Stimulated activated CD8-positive, alpha-beta memory T cell treated with anti-CD3 and anti-CD28 coated beads, Interleukin-4, amount 100 ng/mL, for 24 hours (primary cell): ENCODE data around the gene SIX5.
A peak's percentile ranks its signal among the peaks of the same experiment; 100 is the strongest.

Source experiments
- DNase-seq: peaks from one replicate; pipeline ENCODE4 v3.0.0-alpha.2; 2020; ENCODE audit warnings: low read depth

Gene SIX5

GRCh38 chr19:45792470-45793177 is 23.6 kb upstream of the SIX5 start, which contains the start of gene DMWD:
TSS of gene DMWD (minus strand) at chr19:45792845. CDS start at chr19:45792756, 89 bp downstream.
- DNase-seq: peak; percentile 100

GRCh38 chr19:45791744-45792469 is 22.9 kb upstream of the SIX5 start:
- no peak for DNase-seq

- no peak for DNase-seq
Measured at GRCh38 chr19:45790942-45791341, 21.9 kb upstream of the SIX5 start.

- no peak for DNase-seq
Measured at GRCh38 chr19:45789035-45789786, 20.2 kb upstream of the SIX5 start.

- no peak for DNase-seq
Measured at GRCh38 chr19:45786533-45786894, 17.5 kb upstream of the SIX5 start.

- no peak for DNase-seq
Measured at GRCh38 chr19:45785781-45786532, 16.9 kb upstream of the SIX5 start.

GRCh38 chr19:45785097-45785496 is 16.0 kb upstream of the SIX5 start:
- DNase-seq: no peak

- no peak for DNase-seq
Measured at GRCh38 chr19:45784096-45784495, 15.0 kb upstream of the SIX5 start.

GRCh38 chr19:45782820-45783785 is 14.1 kb upstream of the SIX5 start:
- DNase-seq: no peak

- no peak for DNase-seq
Measured at GRCh38 chr19:45782162-45782691, 13.2 kb upstream of the SIX5 start, which contains the start of gene DMPK. TSS of gene DMPK (minus strand) at chr19:45782490. CDS start at chr19:45782352, 138 bp downstream.

- no peak for DNase-seq
Measured at GRCh38 chr19:45781214-45782161, 12.4 kb upstream of the SIX5 start.

- no peak for DNase-seq
Measured at GRCh38 chr19:45780448-45781213, 11.6 kb upstream of the SIX5 start.

- no peak for DNase-seq
Measured at GRCh38 chr19:45780146-45780447, 11.0 kb upstream of the SIX5 start.

GRCh38 chr19:45779231-45780145 is 10.4 kb upstream of the SIX5 start:
- peak; percentile 80 for DNase-seq

GRCh38 chr19:45778010-45778661 is 9.1 kb upstream of the SIX5 start:
- no peak for DNase-seq

- no peak for DNase-seq
Measured at GRCh38 chr19:45777395-45777961, 8.4 kb upstream of the SIX5 start.

GRCh38 chr19:45774765-45775164 is 5.7 kb upstream of the SIX5 start:
- DNase-seq: no peak
